ENCODE data around the gene GRK7. TPM values are rescaled to one million over a fixed set of nuclear protein-coding genes. Genes with fewer than 3 reads are reported as not detected.

The GRK7 gene
- total RNA-seq, 4 donors from 2014 or later, result 0.11 TPM; not detected in 3

DNA sequence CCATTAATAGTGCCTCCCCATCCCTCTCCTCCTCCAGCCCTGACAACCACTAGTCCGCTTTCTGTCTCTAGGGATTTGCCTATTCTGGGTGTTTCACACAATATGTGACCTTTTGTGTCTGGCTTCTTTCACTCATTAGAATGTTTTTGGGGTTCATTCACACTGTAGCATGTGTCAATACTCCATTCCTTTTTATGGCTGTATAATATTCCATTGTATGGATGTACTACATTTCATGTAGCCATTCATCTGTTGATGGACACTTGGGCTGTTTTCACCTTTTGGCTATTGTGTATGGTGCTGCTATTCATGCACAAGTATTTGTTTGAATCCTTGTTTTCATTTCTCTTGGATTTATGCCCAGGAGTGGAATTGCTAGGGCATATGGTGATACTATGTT is 16.5 kb downstream of the GRK7 start:
- Histone ChIP-seq H3K27ac (replicated peaks in 1 of 4) (no peak overlapping the region), H3K36me3 (no peaks in the 10 kb centered on the region), H3K9me3 (no peaks in the 10 kb centered on the region), H3K4me1 (no peaks in the 10 kb centered on the region), H3K4me3 (no peak overlapping the region), H3K27me3 (peaks cover 0 to 8% (median 0%) of the 10 kb centered on the region in 4 donors)
- intact Hi-C loops (cut with DNase I), result no loop called here
- 100% methylated on average over 1 of the region's 1 CpG for WGBS
- DNase-seq (ENCODE audit: extremely low spot score), result no peak
- no peak for TF ChIP-seq EP300 (IDR thresholded peaks at IDR 0.05)
- TF ChIP-seq POLR2AphosphoS5 (IDR thresholded peaks at IDR 0.05), result no peak
- no peak for TF ChIP-seq POLR2A (IDR thresholded peaks at IDR 0.05; ENCODE audit: low read depth)
- TF ChIP-seq, protein P1, sequence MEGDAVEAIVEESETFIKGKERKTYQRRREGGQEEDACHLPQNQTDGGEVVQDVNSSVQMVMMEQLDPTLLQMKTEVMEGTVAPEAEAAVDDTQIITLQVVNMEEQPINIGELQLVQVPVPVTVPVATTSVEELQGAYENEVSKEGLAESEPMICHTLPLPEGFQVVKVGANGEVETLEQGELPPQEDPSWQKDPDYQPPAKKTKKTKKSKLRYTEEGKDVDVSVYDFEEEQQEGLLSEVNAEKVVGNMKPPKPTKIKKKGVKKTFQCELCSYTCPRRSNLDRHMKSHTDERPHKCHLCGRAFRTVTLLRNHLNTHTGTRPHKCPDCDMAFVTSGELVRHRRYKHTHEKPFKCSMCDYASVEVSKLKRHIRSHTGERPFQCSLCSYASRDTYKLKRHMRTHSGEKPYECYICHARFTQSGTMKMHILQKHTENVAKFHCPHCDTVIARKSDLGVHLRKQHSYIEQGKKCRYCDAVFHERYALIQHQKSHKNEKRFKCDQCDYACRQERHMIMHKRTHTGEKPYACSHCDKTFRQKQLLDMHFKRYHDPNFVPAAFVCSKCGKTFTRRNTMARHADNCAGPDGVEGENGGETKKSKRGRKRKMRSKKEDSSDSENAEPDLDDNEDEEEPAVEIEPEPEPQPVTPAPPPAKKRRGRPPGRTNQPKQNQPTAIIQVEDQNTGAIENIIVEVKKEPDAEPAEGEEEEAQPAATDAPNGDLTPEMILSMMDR (IDR thresholded peaks at IDR 0.05), result no peak

- 43% methylated on average over 4 of the region's 4 CpGs for WGBS
- H3K4me3 ChIP-seq, result no peak overlapping the region
- TF ChIP-seq, protein P1 (IDR thresholded peaks at IDR 0.05), result peak in 1 of 3 experiments; percentile 13
- TF ChIP-seq EP300 (IDR thresholded peaks at IDR 0.05), result no peak
- H3K4me1 ChIP-seq, result no peaks in the 10 kb centered on the region
- DNase-seq (ENCODE audit: extremely low spot score), result no peak
- H3K27ac ChIP-seq (replicated peaks in 1 of 4), result no peak overlapping the region
- H3K36me3 ChIP-seq, result no peaks in the 10 kb centered on the region
- no peaks in the 10 kb centered on the region for H3K9me3 ChIP-seq
- peaks cover 0 to 8% (median 0%) of the 10 kb centered on the region in 4 donors for H3K27me3 ChIP-seq
- intact Hi-C loops (cut with DNase I), result no loop called here
Measured at GRCh38 chr3:141782386-141782932, 19.3 kb downstream of the GRK7 start.

- Histone ChIP-seq H3K4me1 (no peaks in the 10 kb centered on the region), H3K4me3 (no peak overlapping the region), H3K9me3 (no peaks in the 10 kb centered on the region), H3K27ac (replicated peaks in 1 of 4) (no peak overlapping the region), H3K27me3 (peaks cover 0 to under 1% (median 0%) of the 10 kb centered on the region in 4 donors), H3K36me3 (no peaks in the 10 kb centered on the region)
- no peak for TF ChIP-seq POLR2AphosphoS5 (IDR thresholded peaks at IDR 0.05)
- TF ChIP-seq EP300 (IDR thresholded peaks at IDR 0.05), result no peak
- no peak for TF ChIP-seq POLR2A (IDR thresholded peaks at IDR 0.05; ENCODE audit: low read depth)
- TF ChIP-seq, protein P1 (IDR thresholded peaks at IDR 0.05), result no peak
- DNase-seq (ENCODE audit: extremely low spot score), result no peak
- intact Hi-C loops (cut with DNase I), result no loop called here
- WGBS, result 75% methylated on average over 6 of the region's 6 CpGs
Measured at GRCh38 chr3:141783632-141784031, 20.4 kb downstream of the GRK7 start.

DNA sequence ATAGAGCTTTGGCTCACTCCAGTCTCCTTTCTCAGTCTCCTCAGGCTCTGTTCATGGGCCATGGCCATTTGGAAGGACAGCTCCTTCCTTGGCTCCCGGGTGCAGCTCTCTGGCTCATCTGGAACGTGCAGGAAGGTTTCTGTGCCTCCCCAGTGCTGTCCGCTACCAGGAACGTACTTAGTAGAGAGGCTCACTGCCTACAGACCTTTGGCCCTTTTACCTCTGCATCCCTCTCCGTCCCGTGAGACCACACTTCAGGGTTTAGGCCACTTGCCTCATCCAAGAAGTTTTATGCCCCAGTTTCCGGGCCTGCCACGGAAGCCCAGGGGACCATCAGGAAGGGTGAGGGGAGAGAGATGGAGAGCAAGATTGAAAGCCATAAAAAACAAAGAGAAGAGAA is 20.9 kb downstream of the GRK7 start:
- H3K27ac ChIP-seq (replicated peaks in 1 of 4), result no peak overlapping the region
- H3K4me3 ChIP-seq, result no peak overlapping the region
- H3K27me3 ChIP-seq, result no peaks in the 10 kb centered on the region
- WGBS, result 93% methylated on average over 8 of the region's 8 CpGs
- DNase-seq (ENCODE audit: extremely low spot score), result no peak
- intact Hi-C loops (cut with DNase I), result no loop called here
- H3K4me1 ChIP-seq, result no peaks in the 10 kb centered on the region
- no peaks in the 10 kb centered on the region for H3K36me3 ChIP-seq
- TF ChIP-seq, protein P1 (IDR thresholded peaks at IDR 0.05), result no peak
- no peak for TF ChIP-seq POLR2A (IDR thresholded peaks at IDR 0.05; ENCODE audit: low read depth)
- TF ChIP-seq EP300 (IDR thresholded peaks at IDR 0.05), result no peak
- TF ChIP-seq POLR2AphosphoS5 (IDR thresholded peaks at IDR 0.05), result no peak
- no peaks in the 10 kb centered on the region for H3K9me3 ChIP-seq

DNA sequence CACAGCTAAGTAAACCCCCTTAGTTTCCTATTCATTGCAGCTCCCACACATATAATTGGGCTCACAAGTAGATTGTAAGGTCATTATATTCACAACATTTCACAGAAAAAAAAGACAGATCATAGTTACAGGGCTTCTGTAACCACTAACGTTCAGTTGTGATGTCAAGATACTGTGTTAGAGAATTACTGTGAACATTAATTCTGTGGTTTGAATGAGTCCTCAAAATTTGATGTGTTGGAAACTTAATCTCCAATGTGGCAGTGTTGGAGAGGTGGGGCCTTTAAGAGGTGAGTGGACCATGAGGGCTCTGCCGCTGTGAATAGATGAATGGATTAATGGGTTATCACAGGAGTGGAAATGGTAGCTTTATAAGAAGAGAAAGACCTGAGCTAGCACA is 21.3 kb downstream of the GRK7 start:
- Histone ChIP-seq H3K9me3 (no peaks in the 10 kb centered on the region), H3K27me3 (no peaks in the 10 kb centered on the region), H3K4me1 (no peaks in the 10 kb centered on the region), H3K27ac (replicated peaks in 1 of 4) (no peak overlapping the region), H3K36me3 (no peaks in the 10 kb centered on the region), H3K4me3 (no peak overlapping the region)
- DNase-seq (ENCODE audit: extremely low spot score), result no peak
- WGBS, result 55% methylated on average over 2 of the region's 2 CpGs
- intact Hi-C loops (cut with DNase I), result no loop called here
- no peak for TF ChIP-seq EP300 (IDR thresholded peaks at IDR 0.05)
- TF ChIP-seq POLR2AphosphoS5 (IDR thresholded peaks at IDR 0.05), result no peak
- TF ChIP-seq POLR2A (IDR thresholded peaks at IDR 0.05; ENCODE audit: low read depth), result no peak
- TF ChIP-seq, protein P1 (IDR thresholded peaks at IDR 0.05), result no peak
